Activated naive CD4-positive, alpha-beta T cell treated with anti-CD3 and anti-CD28 coated beads for 36 hours (primary cell): ENCODE results near the gene DDX54. TPM values are rescaled to one million over a fixed set of nuclear protein-coding genes. Genes with fewer than 3 reads are reported as not detected.

Experiments
- CTCF ChIA-PET: fragments of 350-600 bp; sonication (Branson Sonifier 250); formaldehyde crosslinking; loops from one replicate; lab custom pipeline; 2021; ENCODE audit warnings: antibody characterized with exemption; lab: Charles Lee
- DNase-seq: peaks from one replicate; pipeline ENCODE4 v3.0.0-alpha.2; 2020
- H3K27ac Mint-ChIP-seq: one replicate; pipeline ENCODE4 v1.8.0; 2021; ENCODE audit warnings: mild to moderate bottlenecking, mixed read lengths
- H3K27me3 Mint-ChIP-seq: one replicate; pipeline ENCODE4 v1.8.0; 2021; ENCODE audit warnings: low read depth, mixed read lengths
- H3K36me3 Mint-ChIP-seq: one replicate; pipeline ENCODE4 v1.8.0; 2021; ENCODE audit warnings: low read depth, mixed read lengths
- H3K4me1 Mint-ChIP-seq: one replicate; pipeline ENCODE4 v1.8.0; 2021; ENCODE audit warnings: low read depth, mixed read lengths
- H3K4me3 Mint-ChIP-seq: one replicate; pipeline ENCODE4 v1.8.0; 2021; ENCODE audit warnings: mild to moderate bottlenecking, moderate library complexity, mixed read lengths
- H3K9me3 Mint-ChIP-seq: one replicate; pipeline ENCODE4 v1.8.0; 2021; ENCODE audit warnings: mixed read lengths
- intact Hi-C: fragments of 100-400 bp; cut with micrococcal nuclease; formaldehyde crosslinking; loops from one replicate; pipeline ENCODE4 v1.15.1; 2023
- total RNA-seq, 2 experiments: library from RNA; stranded (reverse); gene quantifications; one replicate each; pipeline ENCODE4 v1.2.3, GENCODE V29; 2021

Gene DDX54
- total RNA-seq, 2 experiments from 2014 or later, result 114 to 116 TPM

- no peaks in the 10 kb centered on the region for H3K9me3 Mint-ChIP-seq
- CTCF ChIA-PET, result interaction anchor here (0.6 to 3.3 kb wide), 13 partner anchors 10 to 228 kb away, joined by 3 to 14 read pairs (median 4); partner anchors contain the start of genes DDX54 and RITA1
- H3K36me3 Mint-ChIP-seq, result peaks cover 2% of the 10 kb centered on the region
- peaks cover 6% of the 10 kb centered on the region for H3K4me1 Mint-ChIP-seq
- H3K4me3 Mint-ChIP-seq, result no peak overlapping the region
- H3K27me3 Mint-ChIP-seq, result no peaks in the 10 kb centered on the region
- intact Hi-C loops, result loop anchor here (1.0 to 5.0 kb wide), 5 partner anchors 36 to 715 kb away; no protein-coding TSS in a partner anchor
- no peak for DNase-seq
- H3K27ac Mint-ChIP-seq, result no peak overlapping the region
Measured at GRCh38 chr12:113197518-113198077, 12.3 kb upstream of the DDX54 start.

- Mint-ChIP-seq H3K9me3 (no peaks in the 10 kb centered on the region), H3K4me1 (peaks cover 6% of the 10 kb centered on the region), H3K27ac (no peak overlapping the region), H3K27me3 (no peaks in the 10 kb centered on the region), H3K36me3 (peaks cover 2% of the 10 kb centered on the region), H3K4me3 (no peak overlapping the region)
- intact Hi-C loops, result loop anchor here (1.0 to 5.0 kb wide), 5 partner anchors 36 to 715 kb away; no protein-coding TSS in a partner anchor
- CTCF ChIA-PET, result interaction anchor here (0.6 to 3.3 kb wide), 16 partner anchors 11 to 228 kb away, joined by 3 to 14 read pairs (median 4); partner anchors contain the start of genes DDX54, RITA1 and SLC8B1
- peak; percentile 83 for DNase-seq
Measured at GRCh38 chr12:113196990-113197389, 11.7 kb upstream of the DDX54 start.

- intact Hi-C loops, result loop anchor here (2.0 to 5.0 kb wide), 2 partner anchors 116 to 716 kb away; no protein-coding TSS in a partner anchor
Measured at GRCh38 chr12:113196582-113196981, 11.3 kb upstream of the DDX54 start.

DNA sequence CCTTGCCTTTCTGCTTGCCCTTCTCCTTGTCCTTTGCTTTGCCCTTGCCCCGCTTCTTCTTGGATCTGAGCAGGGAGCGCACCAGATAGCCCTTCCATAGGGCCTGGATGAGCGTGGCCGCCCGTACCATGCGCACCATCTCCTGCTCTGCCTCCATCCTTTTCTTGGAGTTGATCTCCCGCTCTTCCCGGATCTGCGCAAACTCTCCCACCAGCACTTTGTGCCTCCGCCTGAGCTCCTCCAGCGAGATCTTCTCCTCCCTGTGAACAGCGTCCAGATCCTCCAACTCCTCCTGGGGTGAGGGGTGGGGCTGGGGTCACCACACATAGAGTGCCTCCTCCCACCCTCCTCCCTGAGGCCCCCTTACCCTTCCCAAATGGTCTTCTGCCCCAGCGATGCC is 10.3 kb upstream of the DDX54 start:
- H3K27ac Mint-ChIP-seq, result no peak overlapping the region

More at GRCh38 chr12:113196582-113196981, 11.3 kb upstream of the DDX54 start:
- H3K4me3 Mint-ChIP-seq, result no peak overlapping the region
- H3K27me3 Mint-ChIP-seq, result no peaks in the 10 kb centered on the region
- no peak overlapping the region for H3K27ac Mint-ChIP-seq
- CTCF ChIA-PET, result interaction anchor here (0.6 to 3.3 kb wide), 11 partner anchors 11 to 229 kb away, joined by 3 to 14 read pairs (median 4); partner anchors contain the start of genes DDX54, RITA1 and SLC8B1
- peaks cover 6% of the 10 kb centered on the region for H3K4me1 Mint-ChIP-seq
- peaks cover 3% of the 10 kb centered on the region for H3K36me3 Mint-ChIP-seq
- DNase-seq, result no peak
- no peaks in the 10 kb centered on the region for H3K9me3 Mint-ChIP-seq

DNA sequence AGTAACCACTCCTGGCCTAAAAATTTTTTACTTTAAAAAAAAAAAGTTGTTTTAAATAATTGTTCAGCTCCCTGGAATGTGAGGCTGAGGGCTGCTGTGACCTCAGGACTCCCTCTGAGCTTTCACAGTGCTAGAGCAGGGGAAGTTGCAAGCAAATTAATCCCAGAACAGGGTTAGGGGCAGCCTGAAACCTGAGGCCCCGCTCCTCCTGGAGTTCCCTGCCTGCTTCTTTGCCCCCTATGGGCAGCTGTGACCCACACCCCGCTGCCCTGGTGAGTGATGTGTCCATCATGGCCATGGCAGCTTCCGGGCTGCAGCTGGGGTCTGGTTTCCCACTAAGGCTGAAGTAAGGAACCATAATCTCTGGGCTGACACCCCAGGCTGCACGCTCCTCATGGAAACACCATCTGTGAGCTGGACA is 9.7 kb upstream of the DDX54 start:
- Mint-ChIP-seq H3K27me3 (no peaks in the 10 kb centered on the region), H3K36me3 (peaks cover 8% of the 10 kb centered on the region), H3K4me1 (peaks cover 6% of the 10 kb centered on the region), H3K27ac (no peak overlapping the region), H3K9me3 (no peaks in the 10 kb centered on the region), H3K4me3 (no peak overlapping the region)
- CTCF ChIA-PET, result interaction anchor here (0.6 to 3.3 kb wide), 9 partner anchors 9 to 194 kb away, joined by 3 to 14 read pairs (median 4); partner anchors contain the start of genes DDX54, RITA1 and SLC8B1
- intact Hi-C loops, result loop anchor here (5.0 kb wide), 1 partner anchor 717 kb away; no protein-coding TSS in a partner anchor
- DNase-seq, result no peak

More for the DNA sequence above, 10.3 kb upstream of the DDX54 start:
- Mint-ChIP-seq H3K9me3 (no peaks in the 10 kb centered on the region), H3K36me3 (peaks cover 6% of the 10 kb centered on the region), H3K4me1 (peaks cover 6% of the 10 kb centered on the region), H3K4me3 (no peak overlapping the region), H3K27me3 (no peaks in the 10 kb centered on the region)
- CTCF ChIA-PET, result interaction anchor here (0.7 to 3.3 kb wide), 9 partner anchors 10 to 230 kb away, joined by 3 to 14 read pairs (median 4); partner anchors contain the start of genes DDX54, RITA1 and SLC8B1
- intact Hi-C loops, result loop anchor here (5.0 kb wide), 1 partner anchor 717 kb away; no protein-coding TSS in a partner anchor
- DNase-seq, result no peak

DNA sequence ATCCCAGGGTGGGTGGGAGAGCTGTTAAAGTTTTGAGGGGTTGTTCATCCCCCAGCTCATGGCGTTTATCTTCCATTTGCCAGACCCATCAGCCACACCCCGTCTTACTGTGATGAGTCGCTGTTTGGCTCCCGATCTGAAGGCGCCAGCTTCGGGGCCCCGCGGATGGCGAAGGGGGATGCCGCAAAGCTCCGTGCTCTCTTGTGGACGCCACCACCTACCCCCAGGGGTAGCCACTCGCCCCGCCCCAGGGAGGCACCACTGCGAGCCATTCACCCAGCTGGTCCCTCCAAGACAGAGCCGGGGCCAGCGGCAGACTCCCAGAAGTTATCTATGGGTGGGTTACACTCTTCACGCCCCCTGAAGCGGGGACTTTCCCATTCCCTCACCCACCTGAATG is 5.9 kb upstream of the DDX54 start:
- CTCF ChIA-PET, result interaction anchor here (0.6 kb wide), 1 partner anchor 652 kb away, joined by 3 read pairs; no protein-coding TSS in a partner anchor
- intact Hi-C loops, result no loop called here
- no peaks in the 10 kb centered on the region for H3K27me3 Mint-ChIP-seq
- H3K4me3 Mint-ChIP-seq, result no peak overlapping the region
- peaks cover 20% of the 10 kb centered on the region for H3K4me1 Mint-ChIP-seq
- DNase-seq, result no peak
- H3K27ac Mint-ChIP-seq, result no peak overlapping the region
- no peaks in the 10 kb centered on the region for H3K9me3 Mint-ChIP-seq
- peaks cover 21% of the 10 kb centered on the region for H3K36me3 Mint-ChIP-seq

DNA sequence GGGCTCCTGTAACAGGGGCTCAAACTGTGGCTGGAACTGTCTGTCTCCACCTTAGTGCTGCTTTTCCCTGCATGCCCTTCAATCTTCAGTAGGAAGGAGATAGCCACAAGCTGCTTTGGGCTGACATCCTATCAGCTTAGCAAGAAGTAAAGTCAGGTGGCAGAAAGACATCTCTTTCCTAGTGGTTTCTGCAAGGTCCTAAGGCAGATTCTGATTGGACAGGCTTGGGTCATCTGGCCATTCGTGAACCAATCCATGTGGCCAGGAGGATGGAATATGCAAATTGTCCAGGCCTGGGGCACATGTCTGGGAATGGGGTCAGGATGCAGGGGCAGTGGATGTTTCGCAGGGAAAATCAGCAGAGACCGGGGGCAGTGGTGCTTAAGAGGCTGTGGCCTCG is 5.5 kb upstream of the DDX54 start:
- Mint-ChIP-seq H3K4me1 (peaks cover 22% of the 10 kb centered on the region), H3K27me3 (no peaks in the 10 kb centered on the region), H3K27ac (no peak overlapping the region), H3K36me3 (peaks cover 21% of the 10 kb centered on the region), H3K9me3 (no peaks in the 10 kb centered on the region), H3K4me3 (no peak overlapping the region)
- CTCF ChIA-PET, result interaction anchor here (0.6 kb wide), 1 partner anchor 652 kb away, joined by 3 read pairs; no protein-coding TSS in a partner anchor
- no peak for DNase-seq
- intact Hi-C loops, result no loop called here

DNA sequence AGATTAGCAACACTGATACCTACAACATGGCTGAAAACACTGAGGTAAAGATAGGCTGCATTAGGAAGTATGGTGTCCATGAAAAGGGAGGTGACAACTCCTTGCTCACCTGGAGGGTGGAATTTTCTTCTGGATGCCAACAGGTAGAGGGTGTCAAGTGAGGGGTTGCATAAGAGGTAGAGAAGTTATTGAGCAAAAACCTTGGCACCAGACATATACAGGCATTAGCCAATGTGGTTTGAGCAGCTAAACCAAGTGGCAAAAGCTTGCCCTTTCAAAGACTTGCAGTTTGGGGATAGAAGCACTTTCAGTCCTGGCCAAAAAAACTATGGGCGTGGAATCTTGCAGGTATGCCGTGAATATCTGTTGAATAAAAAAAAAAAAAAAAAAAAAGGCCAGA is 4.1 kb upstream of the DDX54 start:
- no peaks in the 10 kb centered on the region for H3K9me3 Mint-ChIP-seq
- CTCF ChIA-PET, result interaction anchor here (0.7 to 1.1 kb wide), 2 partner anchors 15 to 28 kb away, joined by 3 to 4 read pairs; no protein-coding TSS in a partner anchor
- H3K4me1 Mint-ChIP-seq, result peaks cover 26% of the 10 kb centered on the region
- intact Hi-C loops, result no loop called here
- no peak overlapping the region for H3K4me3 Mint-ChIP-seq
- DNase-seq, result no peak
- H3K27me3 Mint-ChIP-seq, result no peaks in the 10 kb centered on the region
- H3K27ac Mint-ChIP-seq, result no peak overlapping the region
- H3K36me3 Mint-ChIP-seq, result peaks cover 24% of the 10 kb centered on the region

DNA sequence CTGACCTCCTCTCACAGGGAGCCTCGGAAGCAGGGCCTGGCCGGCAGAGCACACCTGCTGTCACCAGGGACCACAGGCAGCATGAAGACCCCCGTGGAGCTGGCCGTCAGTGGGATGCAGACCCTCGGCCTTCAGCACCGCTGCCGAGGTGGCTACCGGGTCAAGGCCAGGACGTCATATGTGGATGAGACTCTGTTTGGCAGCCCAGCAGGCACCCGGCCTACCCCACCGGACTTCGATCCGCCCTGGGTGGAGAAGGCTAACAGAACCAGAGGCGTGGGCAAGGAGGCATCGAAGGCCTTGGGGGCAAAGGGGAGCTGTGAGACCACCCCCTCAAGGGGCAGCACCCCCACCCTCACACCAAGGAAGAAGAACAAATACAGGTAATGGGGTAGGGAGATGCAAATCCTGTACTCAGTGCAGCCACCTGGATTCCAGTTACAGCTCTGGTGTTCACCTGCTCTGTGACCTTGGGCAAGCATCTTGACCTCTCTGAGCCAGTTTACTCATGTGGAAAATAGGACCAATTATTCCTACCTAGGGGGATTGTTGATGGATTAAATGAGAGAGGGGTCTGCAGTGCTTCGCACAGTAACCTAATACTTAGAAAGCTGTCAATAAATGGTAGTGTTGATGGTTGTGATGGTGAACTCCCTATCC is 1.5 kb upstream of the DDX54 start:
- Mint-ChIP-seq H3K27ac (no peak overlapping the region), H3K9me3 (no peaks in the 10 kb centered on the region), H3K27me3 (no peaks in the 10 kb centered on the region), H3K36me3 (peaks cover 28% of the 10 kb centered on the region), H3K4me1 (peaks cover 40% of the 10 kb centered on the region), H3K4me3 (peak overlapping the region; percentile 97)
- intact Hi-C loops, result no loop called here
- no peak for DNase-seq
- CTCF ChIA-PET, result interaction anchor here (1.1 to 2.4 kb wide), 4 partner anchors 10 to 71 kb away, joined by 4 to 14 read pairs (median 7); no protein-coding TSS in a partner anchor

DNA sequence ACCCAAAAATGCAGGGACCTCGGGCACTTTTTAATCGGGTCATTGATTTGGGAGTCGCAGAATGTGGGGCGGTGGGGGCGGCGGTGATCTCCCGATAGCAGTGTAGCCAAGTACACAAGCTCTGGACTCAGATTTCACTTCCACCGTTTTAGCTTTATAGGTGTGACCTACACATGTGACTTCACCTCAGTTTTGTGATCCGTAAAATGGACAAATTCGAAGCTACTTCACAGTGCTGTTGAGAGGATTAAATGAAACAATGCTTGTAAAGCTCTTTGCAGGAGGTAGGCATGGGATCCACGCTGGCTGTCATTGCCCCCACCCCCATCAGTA is 721 bp upstream of the DDX54 start:
- DNase-seq, result no peak
- Mint-ChIP-seq H3K4me1 (peaks cover 43% of the 10 kb centered on the region), H3K9me3 (no peaks in the 10 kb centered on the region), H3K36me3 (peaks cover 28% of the 10 kb centered on the region), H3K27me3 (no peaks in the 10 kb centered on the region), H3K4me3 (peak overlapping the region; percentile 97), H3K27ac (peak overlapping the region; percentile 92)
- intact Hi-C loops, result no loop called here
- CTCF ChIA-PET, result interaction anchor here (1.1 to 2.4 kb wide), 5 partner anchors 11 to 36 kb away, joined by 3 to 14 read pairs (median 4); no protein-coding TSS in a partner anchor

- CTCF ChIA-PET, result interaction anchor here (1.0 to 2.4 kb wide), 6 partner anchors 11 to 48 kb away, joined by 3 to 14 read pairs (median 3); no protein-coding TSS in a partner anchor
- H3K4me1 Mint-ChIP-seq, result peaks cover 46% of the 10 kb centered on the region
Measured at GRCh38 chr12:113184900-113185179, 438 bp downstream of the DDX54 start.

More at GRCh38 chr12:113184900-113185179, 438 bp downstream of the DDX54 start:
- intact Hi-C loops, result loop anchor here (1.0 kb wide), 6 partner anchors 23 to 173 kb away; partner anchors contain the start of genes PLBD2, SLC8B1 and TPCN1
- Mint-ChIP-seq H3K27ac (peak overlapping the region; percentile 92), H3K36me3 (peaks cover 33% of the 10 kb centered on the region), H3K4me3 (peak overlapping the region; percentile 97), H3K9me3 (no peaks in the 10 kb centered on the region), H3K27me3 (no peaks in the 10 kb centered on the region)
- DNase-seq, result peak; percentile 92
